Endometrial microvascular endothelial cells (primary cell): Measurements from ENCODE around the gene ASB7. TPM values are rescaled to one million over a fixed set of nuclear protein-coding genes. Genes with fewer than 3 reads are reported as not detected.
"Not testable (repeated sequence)": the region's sequence is repeated elsewhere in the genome, so short reads cannot be mapped to it uniquely, and the experiment has no call there.

Source experiments
- in situ Hi-C: cut with HindIII; loops from 2 replicates; pipeline ENCODE4 v1.10.0; 2017; ENCODE audit warnings: low sequenced_read_pairs, low pct_unique_long_range_greater_than_20kb; ENCODE audit errors: inconsistent ontology term
- total RNA-seq: library from RNA; depleted of rRNA; stranded (reverse); fragments of >200 nt; gene quantifications from one replicate; pipeline ENCODE4 v1.2.3, GENCODE V29; 2015; ENCODE audit errors: inconsistent ontology term

The ASB7 gene
- total RNA-seq, 1 donor from 2014 or later = 10.1 TPM

- in situ Hi-C loops = no loop called here
Observed at GRCh38 chr15:100671858-100672543, 69.6 kb downstream of the ASB7 start.

GRCh38 chr15:100672959-100673358 is 70.6 kb downstream of the ASB7 start:
- in situ Hi-C loops = no loop called here

- in situ Hi-C loops = not testable (repeated sequence)
Observed at GRCh38 chr15:100679151-100679550, 76.8 kb downstream of the ASB7 start.

- in situ Hi-C loops = no loop called here
Observed at GRCh38 chr15:100680726-100681125, 78.3 kb downstream of the ASB7 start.

- in situ Hi-C loops = no loop called here
Observed at GRCh38 chr15:100681335-100681746, 79.0 kb downstream of the ASB7 start.

- in situ Hi-C loops = no loop called here
Observed at GRCh38 chr15:100682468-100682867, 80.1 kb downstream of the ASB7 start.

- in situ Hi-C loops = no loop called here
Observed at GRCh38 chr15:100683434-100683833, 81.0 kb downstream of the ASB7 start.

- in situ Hi-C loops = no loop called here
Observed at GRCh38 chr15:100684591-100684990, 82.2 kb downstream of the ASB7 start.

GRCh38 chr15:100686021-100686724 is 83.8 kb downstream of the ASB7 start:
- in situ Hi-C loops = no loop called here

- in situ Hi-C loops = no loop called here
Observed at GRCh38 chr15:100686725-100687473, 84.5 kb downstream of the ASB7 start.

- in situ Hi-C loops = no loop called here
Observed at GRCh38 chr15:100687582-100688141, 85.3 kb downstream of the ASB7 start.

- in situ Hi-C loops = no loop called here
Observed at GRCh38 chr15:100688549-100689120, 86.2 kb downstream of the ASB7 start.

- in situ Hi-C loops = no loop called here
Observed at GRCh38 chr15:100689131-100689899, 86.9 kb downstream of the ASB7 start.

- in situ Hi-C loops = no loop called here
Observed at GRCh38 chr15:100690032-100690794, 87.8 kb downstream of the ASB7 start.

GRCh38 chr15:100690795-100691158 is 88.4 kb downstream of the ASB7 start:
- in situ Hi-C loops = no loop called here

GRCh38 chr15:100691321-100691720 is 88.9 kb downstream of the ASB7 start:
- in situ Hi-C loops = no loop called here

- in situ Hi-C loops = no loop called here
Observed at GRCh38 chr15:100692246-100692645, 89.9 kb downstream of the ASB7 start.

GRCh38 chr15:100692671-100693070 is 90.3 kb downstream of the ASB7 start:
- in situ Hi-C loops = no loop called here
